Keratinocyte (primary cell): ENCODE data around the gene RNF112. TPM values are rescaled to one million over a fixed set of nuclear protein-coding genes. Genes with fewer than 3 reads are reported as not detected.

Experiments used
- DNase-seq: peaks from one replicate; pipeline ENCODE4 v3.0.0-alpha.2; 2011; ENCODE audit warnings: low read depth, missing footprints, low spot score
- FAIRE-seq: peaks from 2 replicates; lab custom pipeline; 2011; peaks lifted over from hg19 to GRCh38; lab: Jason Lieb, UNC
- H2AFZ ChIP-seq: 2 replicates; pipeline ENCODE4 v1.6.0; 2012; ENCODE audit warnings: low read length, control low read depth, inconsistent platforms; ENCODE audit not compliant: control insufficient read depth
- H3K27ac ChIP-seq: 2 replicates; pipeline ENCODE4 v1.5.1; 2011; ENCODE audit warnings: low read length; ENCODE audit not compliant: control insufficient read depth, insufficient read depth
- H3K27me3 ChIP-seq: 3 replicates; pipeline ENCODE4 v1.6.0; 2011; ENCODE audit warnings: low read length; ENCODE audit not compliant: control insufficient read depth, insufficient read depth; ENCODE audit errors: extremely low read depth
- H3K36me3 ChIP-seq, 2 experiments: 2 replicates in 1 of 2; 3 replicates in 1 of 2; pipeline ENCODE4 v1.5.1; 2011; ENCODE audit warnings: low read length in 2 of 2, mild to moderate bottlenecking in 1 of 2; ENCODE audit not compliant: control insufficient read depth in 2 of 2, insufficient read depth in 2 of 2; ENCODE audit errors: extremely low read depth in 1 of 2
- H3K4me1 ChIP-seq: 3 replicates; pipeline ENCODE4 v1.5.1; 2011; ENCODE audit warnings: low read length; ENCODE audit not compliant: control insufficient read depth, insufficient read depth; ENCODE audit errors: extremely low read depth
- H3K4me2 ChIP-seq: 3 replicates; pipeline ENCODE4 v1.6.0; 2011; ENCODE audit warnings: low read depth, low read length; ENCODE audit not compliant: control insufficient read depth, insufficient read depth; ENCODE audit errors: extremely low read depth
- H3K4me3 ChIP-seq, 3 experiments: fragments of 200-600 bp in 1 of 3; sonication (generic) in 1 of 3; 2 replicates in 2 of 3; 3 replicates in 1 of 3; pipeline ENCODE4 v1.5.1; 2011 to 2016; ENCODE audit warnings: low read length in 3 of 3, mild to moderate bottlenecking in 3 of 3, control low read depth in 2 of 3, inconsistent platforms in 1 of 3, low read depth in 1 of 3, mixed read lengths in 1 of 3, mixed run types in 1 of 3, moderate library complexity in 1 of 3; ENCODE audit not compliant: control insufficient read depth in 2 of 3, insufficient read depth in 2 of 3; ENCODE audit errors: extremely low read depth in 1 of 3
- H3K79me2 ChIP-seq: 2 replicates; pipeline ENCODE4 v1.6.0; 2012; ENCODE audit warnings: low read length; ENCODE audit not compliant: control insufficient read depth, insufficient read depth
- H3K9ac ChIP-seq: 3 replicates; pipeline ENCODE4 v1.6.0; 2011; ENCODE audit warnings: low read length; ENCODE audit not compliant: control insufficient read depth, insufficient read depth; ENCODE audit errors: extremely low read depth
- H3K9me1 ChIP-seq: 3 replicates; pipeline ENCODE4 v1.6.0; 2011; ENCODE audit warnings: low read length; ENCODE audit not compliant: control insufficient read depth, insufficient read depth; ENCODE audit errors: extremely low read depth
- H3K9me3 ChIP-seq: 2 replicates; pipeline ENCODE4 v1.5.1; 2012; ENCODE audit warnings: low read depth, low read length; ENCODE audit not compliant: control insufficient read depth
- H4K20me1 ChIP-seq: 3 replicates; pipeline ENCODE4 v1.6.0; 2011; ENCODE audit warnings: low read length; ENCODE audit not compliant: control insufficient read depth, insufficient read depth; ENCODE audit errors: extremely low read depth
- CTCF ChIP-seq, 3 experiments: IDR thresholded peaks in 1 of 3; conservative IDR thresholded peaks in 1 of 3; optimal IDR thresholded peaks in 1 of 3; 2 replicates in 2 of 3; 3 replicates in 1 of 3; pipeline versions ENCODE3 to v1.5.1; 2011; ENCODE audit warnings: low read length in 3 of 3, mild to moderate bottlenecking in 3 of 3, moderate library complexity in 2 of 3, control low read depth in 1 of 3, inconsistent platforms in 1 of 3; ENCODE audit not compliant: insufficient read depth in 2 of 3; ENCODE audit errors: extremely low read depth in 1 of 3
- EZH2 ChIP-seq: IDR thresholded peaks from one replicate; pipeline ENCODE4 v1.6.1; 2012; ENCODE audit warnings: inconsistent platforms, mild to moderate bottlenecking, low read length, moderate library complexity
- dilution Hi-C: fragments of 300-500 bp; cut with MboI; formaldehyde crosslinking; loops from one replicate; pipeline ENCODE4 v1.7.0; 2020; ENCODE audit warnings: low sequenced_read_pairs; ENCODE audit not compliant: extremely low pct_ligation_motif_present
- polyA plus RNA-seq, 5 experiments: library from polyadenylated mRNA; depleted of rRNA in 3 of 5; stranded (reverse) in 3 of 5; stranded (forward) in 1 of 5; unstranded in 1 of 5; fragments of >200 nt; gene quantifications; 1 replicate in 1 of 5; 2 replicates in 3 of 5; 3 replicates in 1 of 5; pipeline versions ENCODE4 v1.2.1 to v1.2.3, GENCODE V29; 2011 to 2012; ENCODE audit warnings: missing spikeins in 2 of 5, low read depth in 1 of 5, low replicate concordance in 1 of 5

Gene RNF112
- polyA plus RNA-seq, 1 donor (not counting 4 experiments of a cell fraction or from before 2014, with no cell fraction given) = 0.05 TPM

GRCh38 chr17:19368229-19368628 lies 42.8 kb upstream of the RNF112 start:
- H3K27me3 ChIP-seq = no peaks in the 10 kb centered on the region
- no peaks in the 10 kb centered on the region for H3K9me3 ChIP-seq
- no peak for DNase-seq
- H3K79me2 ChIP-seq = no peaks in the 10 kb centered on the region
- H3K27ac ChIP-seq = no peak overlapping the region
- H3K4me2 ChIP-seq = no peak overlapping the region
- no peaks in the 10 kb centered on the region for H3K9me1 ChIP-seq
- H3K4me1 ChIP-seq = peaks cover 2% of the 10 kb centered on the region
- H3K36me3 ChIP-seq = no peaks in the 10 kb centered on the region
- dilution Hi-C loops = loop anchor here (25.0 kb wide), 1 partner anchor 294 kb away; no protein-coding TSS in a partner anchor
- no peaks in the 10 kb centered on the region for H4K20me1 ChIP-seq
- FAIRE-seq = no peak
- H3K4me3 ChIP-seq = no peak overlapping the region
- no peak overlapping the region for H2AFZ ChIP-seq
- no peak for TF ChIP-seq CTCF (optimal IDR thresholded peaks at IDR 0.05 in 1 of 3, IDR thresholded peaks at IDR 0.05 in 1 of 3, conservative IDR thresholded peaks at IDR 0.05 in 1 of 3; ENCODE audit: extremely low read depth in 1 of 3, insufficient read depth in 2 of 3, low read length in 3 of 3)
- TF ChIP-seq EZH2 = no peak
- no peak overlapping the region for H3K9ac ChIP-seq

GRCh38 chr17:19369107-19369778 lies 41.8 kb upstream of the RNF112 start:
- Histone ChIP-seq H3K27me3 (no peaks in the 10 kb centered on the region), H3K4me1 (no peaks in the 10 kb centered on the region), H3K36me3 (no peaks in the 10 kb centered on the region), H3K27ac (no peak overlapping the region), H2AFZ (no peak overlapping the region), H3K4me2 (no peak overlapping the region), H3K79me2 (no peaks in the 10 kb centered on the region), H3K4me3 (no peak overlapping the region), H3K9me1 (no peaks in the 10 kb centered on the region), H3K9ac (no peak overlapping the region), H4K20me1 (no peaks in the 10 kb centered on the region), H3K9me3 (no peaks in the 10 kb centered on the region)
- FAIRE-seq (no peak), DNase-seq (no peak)
- dilution Hi-C loops = loop anchor here (25.0 kb wide), 1 partner anchor 293 kb away; no protein-coding TSS in a partner anchor
- no peak for TF ChIP-seq EZH2
- TF ChIP-seq CTCF (optimal IDR thresholded peaks at IDR 0.05 in 1 of 3, IDR thresholded peaks at IDR 0.05 in 1 of 3, conservative IDR thresholded peaks at IDR 0.05 in 1 of 3; ENCODE audit: extremely low read depth in 1 of 3, insufficient read depth in 2 of 3, low read length in 3 of 3) = no peak
